A549 (cell line): Measurements from ENCODE around the gene CCDC127. TPM values are rescaled to one million over a fixed set of nuclear protein-coding genes. Genes with fewer than 3 reads are reported as not detected.

ENCODE experiments used
- ATAC-seq, 2 experiments: fragments of 200-7000 bp in 1 of 2; fragments of >200 bp in 1 of 2; cut with Nextera tagmentation in 1 of 2; cut with Tn5 transposase in 1 of 2; 3 replicates each; pipeline versions ENCODE4 v1.8.0 to v1.9.1; 2018 to 2020; ENCODE audit warnings: mild to moderate bottlenecking in 1 of 2, moderate library complexity in 1 of 2
- CTCF ChIA-PET: fragments of 300-600 bp; sonication (Branson Sonifier 250); formaldehyde crosslinking; extraction: SDS; loops from one replicate; lab custom pipeline; 2021; ENCODE audit warnings: antibody characterized with exemption, inconsistent platforms; lab: Yijun Ruan, JAX
- POLR2A ChIA-PET: fragments of 350-600 bp; formaldehyde crosslinking; extraction: SDS; loops from one replicate; lab custom pipeline; 2021; ENCODE audit warnings: antibody characterized with exemption, inconsistent platforms; lab: Yijun Ruan, JAX
- DNase-seq, 2 experiments: peaks; one replicate each; pipeline versions ENCODE4 v3.0.0 to v3.0.0-alpha.2; 2011 to 2016; ENCODE audit warnings: low read depth in 1 of 2, low spot score in 1 of 2
- FAIRE-seq: peaks from 2 replicates; lab custom pipeline; 2011; peaks lifted over from hg19 to GRCh38; lab: Jason Lieb, UNC
- H3K27ac ChIP-seq, 2 experiments: fragments of >200 bp; sonication (Bioruptor Twin); formaldehyde crosslinking; 3 replicates each; pipeline ENCODE4 v1.5.1; 2016 to 2017
- H3K4me1 ChIP-seq: fragments of >200 bp; sonication (Bioruptor Twin); formaldehyde crosslinking; 3 replicates; pipeline ENCODE4 v1.6.1; 2016
- H3K4me2 ChIP-seq: fragments of >200 bp; sonication (Bioruptor Twin); formaldehyde crosslinking; 3 replicates; pipeline ENCODE4 v1.6.1; 2016
- H3K4me3 ChIP-seq: fragments of >200 bp; sonication (Bioruptor Twin); formaldehyde crosslinking; 3 replicates; pipeline ENCODE4 v1.5.1; 2016
- H3K9me3 ChIP-seq: fragments of >200 bp; sonication (Bioruptor Twin); formaldehyde crosslinking; 3 replicates; pipeline ENCODE4 v1.6.1; 2016
- BCL3 ChIP-seq: fragments of >200 bp; sonication (Bioruptor Twin); formaldehyde crosslinking; IDR thresholded peaks from 3 replicates; pipeline ENCODE4 v1.6.1; 2016
- CBX2 ChIP-seq: fragments of 200-600 bp; sonication (generic); IDR thresholded peaks from 2 replicates; pipeline ENCODE4 v1.6.1; 2016; ENCODE audit warnings: low read depth, mild to moderate bottlenecking, borderline replicate concordance
- CBX8 ChIP-seq: fragments of 200-600 bp; sonication (generic); IDR thresholded peaks from 2 replicates; pipeline ENCODE4 v1.6.1; 2016
- CEBPB ChIP-seq, 2 experiments: fragments of >200 bp in 1 of 2; sonication (Bioruptor Twin) in 1 of 2; formaldehyde crosslinking in 1 of 2; IDR thresholded peaks; 2 replicates each; pipeline ENCODE4 v1.6.1; 2012 to 2016
- CHD2 ChIP-seq: fragments of 150-350 bp; IDR thresholded peaks from 2 replicates; pipeline ENCODE4 v1.6.1; 2014; ENCODE audit warnings: low read length; ENCODE audit not compliant: partially characterized antibody
- CHD4 ChIP-seq: fragments of 200-600 bp; sonication (generic); IDR thresholded peaks from 2 replicates; pipeline ENCODE4 v1.6.1; 2016; ENCODE audit warnings: antibody characterized with exemption, mild to moderate bottlenecking, borderline replicate concordance
- EP300 ChIP-seq, 2 experiments: fragments of >200 bp; sonication (Bioruptor Twin); formaldehyde crosslinking; IDR thresholded peaks; 2 replicates in 1 of 2; 3 replicates in 1 of 2; pipeline ENCODE4 v1.6.1; 2016 to 2017
- FOSB ChIP-seq: fragments of 250-450 bp; sonication (Bioruptor Pico); IDR thresholded peaks from 2 replicates; pipeline ENCODE4 v1.5.0; 2020; ENCODE audit warnings: mild to moderate bottlenecking, moderate library complexity
- FOXS1 ChIP-seq: fragments of 250-450 bp; sonication (Bioruptor Pico); IDR thresholded peaks from 2 replicates; pipeline ENCODE4 v1.5.0; 2020; ENCODE audit warnings: mild to moderate bottlenecking, moderate library complexity
- GATA3 ChIP-seq: IDR thresholded peaks from 2 replicates; pipeline ENCODE4 v1.6.1; 2012; ENCODE audit warnings: borderline replicate concordance
- HDAC2 ChIP-seq: fragments of 200-600 bp; sonication (generic); IDR thresholded peaks from 2 replicates; pipeline ENCODE4 v1.6.1; 2016
- HOXA7 ChIP-seq: fragments of 250-450 bp; sonication (Bioruptor Pico); IDR thresholded peaks from 2 replicates; pipeline ENCODE4 v1.5.0; 2020; ENCODE audit warnings: mild to moderate bottlenecking, moderate library complexity
- JUNB ChIP-seq: fragments of >200 bp; sonication (Bioruptor Twin); formaldehyde crosslinking; IDR thresholded peaks from 2 replicates; pipeline ENCODE4 v1.6.1; 2016
- KDM1A ChIP-seq: fragments of 200-600 bp; sonication (generic); IDR thresholded peaks from 2 replicates; pipeline ENCODE4 v1.6.1; 2016; ENCODE audit warnings: low read depth, mild to moderate bottlenecking
- KDM5A ChIP-seq: fragments of 200-600 bp; sonication (generic); IDR thresholded peaks from 2 replicates; pipeline ENCODE4 v1.6.1; 2016; ENCODE audit warnings: antibody characterized with exemption, mild to moderate bottlenecking
- MAFK ChIP-seq: fragments of 450-650 bp; IDR thresholded peaks from 2 replicates; pipeline ENCODE4 v1.6.1; 2014; ENCODE audit not compliant: partially characterized antibody
- MAX ChIP-seq: IDR thresholded peaks from 2 replicates; pipeline ENCODE4 v1.6.1; 2012
- NR3C1 ChIP-seq: fragments of >200 bp; sonication (Bioruptor Twin); formaldehyde crosslinking; IDR thresholded peaks from 3 replicates; pipeline ENCODE4 v1.6.1; 2017
- PBX3 ChIP-seq: IDR thresholded peaks from 2 replicates; pipeline ENCODE4 v1.6.1; 2012
- POLR2A ChIP-seq: IDR thresholded peaks from 2 replicates; pipeline ENCODE4 v1.6.1; 2012; ENCODE audit warnings: mild to moderate bottlenecking, low read length
- RNF2 ChIP-seq: fragments of 200-600 bp; sonication (generic); IDR thresholded peaks from 2 replicates; pipeline ENCODE4 v1.6.1; 2016; ENCODE audit warnings: low read depth, mild to moderate bottlenecking, antibody characterized with exemption, moderate library complexity, borderline replicate concordance
- SMC3 ChIP-seq: fragments of >200 bp; sonication (Bioruptor Twin); formaldehyde crosslinking; IDR thresholded peaks from 3 replicates; pipeline ENCODE4 v1.6.1; 2018; ENCODE audit warnings: inconsistent platforms
- SREBF2 ChIP-seq: fragments of 450-650 bp; IDR thresholded peaks from 2 replicates; pipeline ENCODE4 v1.6.1; 2014; ENCODE audit warnings: mild to moderate bottlenecking, moderate library complexity
- TFCP2L1 ChIP-seq: fragments of 250-450 bp; sonication (Bioruptor Pico); IDR thresholded peaks from 2 replicates; pipeline ENCODE4 v1.5.0; 2021; ENCODE audit warnings: mild to moderate bottlenecking
- TP53 ChIP-seq: fragments of 250-450 bp; sonication (Bioruptor Pico); IDR thresholded peaks from 2 replicates; pipeline ENCODE4 v1.5.0; 2021; ENCODE audit warnings: mild to moderate bottlenecking, moderate library complexity
- ZFP36 ChIP-seq: fragments of 450-650 bp; IDR thresholded peaks from 2 replicates; pipeline ENCODE4 v1.6.1; 2014; ENCODE audit warnings: borderline replicate concordance; ENCODE audit not compliant: partially characterized antibody
- ZNF302 ChIP-seq: fragments of 250-450 bp; sonication (Bioruptor Pico); IDR thresholded peaks from 2 replicates; pipeline ENCODE4 v1.9.0; 2021; ENCODE audit warnings: inconsistent platforms, mild to moderate bottlenecking, moderate library complexity
- ZSCAN20 ChIP-seq: fragments of 250-450 bp; sonication (Bioruptor Pico); IDR thresholded peaks from 2 replicates; pipeline ENCODE4 v1.8.0; 2022; ENCODE audit warnings: mild to moderate bottlenecking, moderate library complexity
- WGBS: methylation state at CpG from one replicate; pipeline ENCODE4 v1.1.6; 2017; ENCODE audit errors: missing lambda C conversion rate; 5-methylcytosine and 5-hydroxymethylcytosine counted together
- polyA plus RNA-seq, 4 experiments: library from polyadenylated mRNA; depleted of rRNA in 3 of 4; stranded (reverse); fragments of >200 nt; fragmentation: RNase III in 1 of 4; extraction: RNeasy Plus Mini Kit Qiagen cat#74134 plus additional on column Dnase treatment in 1 of 4; gene quantifications; 2 replicates in 3 of 4; 3 replicates in 1 of 4; pipeline ENCODE4 v1.2.3, GENCODE V29; 2011 to 2017
- TF ChIP-seq, protein P1 (sequence below): fragments of 150-350 bp; IDR thresholded peaks from 2 replicates; pipeline ENCODE4 v1.6.1; 2014; ENCODE audit warnings: low read depth, mild to moderate bottlenecking, low read length
- TF ChIP-seq, protein P2 (sequence below): fragments of 250-450 bp; sonication (Bioruptor Pico); IDR thresholded peaks from 2 replicates; pipeline ENCODE4 v1.5.0; 2020; ENCODE audit warnings: low read depth, mild to moderate bottlenecking, moderate library complexity

Gene CCDC127
- polyA plus RNA-seq, 2 of the 4 experiments (the other 2 are of a cell fraction), result 5.1 to 6.2 TPM

GRCh38 chr5:172421-172820 lies 45.5 kb downstream of the CCDC127 start:
- no peak for DNase-seq
- CTCF ChIA-PET, result interaction anchor here (1.3 to 1.4 kb wide), 2 partner anchors 20 to 42 kb away, joined by 3 to 4 read pairs; no protein-coding TSS in a partner anchor
- TF ChIP-seq, protein P1, sequence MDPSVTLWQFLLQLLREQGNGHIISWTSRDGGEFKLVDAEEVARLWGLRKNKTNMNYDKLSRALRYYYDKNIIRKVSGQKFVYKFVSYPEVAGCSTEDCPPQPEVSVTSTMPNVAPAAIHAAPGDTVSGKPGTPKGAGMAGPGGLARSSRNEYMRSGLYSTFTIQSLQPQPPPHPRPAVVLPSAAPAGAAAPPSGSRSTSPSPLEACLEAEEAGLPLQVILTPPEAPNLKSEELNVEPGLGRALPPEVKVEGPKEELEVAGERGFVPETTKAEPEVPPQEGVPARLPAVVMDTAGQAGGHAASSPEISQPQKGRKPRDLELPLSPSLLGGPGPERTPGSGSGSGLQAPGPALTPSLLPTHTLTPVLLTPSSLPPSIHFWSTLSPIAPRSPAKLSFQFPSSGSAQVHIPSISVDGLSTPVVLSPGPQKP, result no peak
- TF ChIP-seq CBX8, result no peak
- TF ChIP-seq ZSCAN20 (CRISPR knock-in tag), result no peak
- no peak for TF ChIP-seq CEBPB (IDR thresholded peaks at IDR 0.05)
- TF ChIP-seq TP53 (CRISPR knock-in tag), result no peak
- TF ChIP-seq HOXA7 (CRISPR knock-in tag), result no peak
- TF ChIP-seq ZFP36, result no peak
- TF ChIP-seq SREBF2, result no peak
- no peak for TF ChIP-seq RNF2
- no peak for TF ChIP-seq BCL3
- no peak for TF ChIP-seq TFCP2L1
- no peak for TF ChIP-seq JUNB
- TF ChIP-seq NR3C1, result no peak
- TF ChIP-seq CBX2, result no peak
- TF ChIP-seq, all 56 proteins: peak for 0
- Histone ChIP-seq H3K27ac (no peak overlapping the region), H3K9me3 (no peaks in the 10 kb centered on the region), H3K4me2 (no peak overlapping the region), H3K4me1 (no peaks in the 10 kb centered on the region), H3K4me3 (no peak overlapping the region)
- POLR2A ChIA-PET, result no interaction called here
- ATAC-seq (no peak), FAIRE-seq (no peak)
- 84% methylated on average over 12 of the region's 13 CpGs for WGBS

- ATAC-seq, result no peak; a peak in 1 of 6 replicates
- Histone ChIP-seq H3K4me1 (no peaks in the 10 kb centered on the region), H3K4me3 (no peak overlapping the region)
- TF ChIP-seq MAX (no peak), PBX3 (no peak), FOSB (CRISPR knock-in tag) (no peak), KDM5A (no peak), POLR2A (no peak), CHD2 (no peak), MAFK (no peak), EP300 (IDR thresholded peaks at IDR 0.05) (no peak), SMC3 (no peak), HDAC2 (no peak), TFCP2L1 (no peak), CHD4 (no peak), ZSCAN20 (CRISPR knock-in tag) (no peak), FOXS1 (CRISPR knock-in tag) (no peak), SREBF2 (no peak), GATA3 (no peak), ZNF302 (CRISPR knock-in tag) (no peak), CBX2 (no peak), KDM1A (no peak)
- TF ChIP-seq, protein P2, sequence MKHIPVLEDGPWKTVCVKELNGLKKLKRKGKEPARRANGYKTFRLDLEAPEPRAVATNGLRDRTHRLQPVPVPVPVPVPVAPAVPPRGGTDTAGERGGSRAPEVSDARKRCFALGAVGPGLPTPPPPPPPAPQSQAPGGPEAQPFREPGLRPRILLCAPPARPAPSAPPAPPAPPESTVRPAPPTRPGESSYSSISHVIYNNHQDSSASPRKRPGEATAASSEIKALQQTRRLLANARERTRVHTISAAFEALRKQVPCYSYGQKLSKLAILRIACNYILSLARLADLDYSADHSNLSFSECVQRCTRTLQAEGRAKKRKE (CRISPR knock-in tag), result no peak
- TF ChIP-seq, all 56 proteins: peak for 0
- no peaks in the 10 kb centered on the region for H3K9me3 ChIP-seq
- no peak for FAIRE-seq
- no peak for DNase-seq
- no peak overlapping the region for H3K27ac ChIP-seq
- POLR2A ChIA-PET, result no interaction called here
- 65% methylated on average over 10 of the region's 23 CpGs for WGBS
- no peak overlapping the region for H3K4me2 ChIP-seq
- CTCF ChIA-PET, result interaction anchor here (1.2 to 1.4 kb wide), 3 partner anchors 9 to 42 kb away, joined by 3 to 4 read pairs (median 3); no protein-coding TSS in a partner anchor
Measured at GRCh38 chr5:171801-172331, 46.1 kb downstream of the CCDC127 start.
